ENCODE results near the gene VSTM4.

DNA sequence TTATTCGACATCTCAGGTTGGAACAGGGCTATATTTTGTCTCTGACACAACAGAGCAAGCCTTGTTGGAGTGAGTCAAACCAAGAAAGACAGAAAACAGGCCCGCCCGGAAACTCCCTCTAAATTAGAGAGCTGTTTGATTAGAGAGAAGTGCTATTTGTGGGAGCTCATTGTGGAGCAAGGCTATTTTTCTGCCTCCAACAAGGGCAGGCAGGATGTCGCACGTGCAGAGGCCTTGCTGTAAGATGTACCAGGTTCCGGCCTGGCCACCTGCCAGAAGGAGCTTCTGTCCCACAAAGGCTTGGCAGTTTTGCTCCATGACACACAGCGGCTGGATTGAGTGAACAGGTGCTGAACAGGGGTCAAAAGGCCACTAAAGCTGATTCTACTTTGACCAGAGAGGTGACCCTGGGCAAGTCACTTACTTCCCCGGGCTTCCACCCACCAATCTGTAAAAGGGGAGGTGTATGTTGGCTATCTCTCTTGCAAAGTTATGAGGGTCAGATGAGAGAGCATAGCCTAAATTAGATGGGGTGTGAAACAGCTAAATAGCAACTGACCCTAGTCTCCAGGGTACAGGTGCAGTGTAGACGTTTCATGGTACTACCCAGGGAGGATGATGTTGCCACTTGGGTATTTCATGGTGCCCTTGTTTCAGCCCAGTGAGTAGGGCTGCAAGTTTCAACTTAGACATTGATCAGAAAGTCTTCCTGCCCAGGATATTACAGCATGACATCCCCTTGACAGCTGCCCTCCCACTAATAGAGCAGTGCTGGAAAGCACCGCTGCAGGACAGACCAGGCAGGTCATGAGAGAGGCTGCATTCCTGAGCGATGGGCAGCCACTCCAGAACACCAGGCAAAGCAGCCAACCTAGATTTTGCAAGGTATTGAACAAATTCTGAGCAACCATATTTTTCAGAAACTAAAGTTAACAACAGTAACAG lies 62.0 kb downstream of the VSTM4 start:
- TF ChIP-seq CTCF (IDR thresholded peaks at IDR 0.05 in 2 of 3, conservative IDR thresholded peaks at IDR 0.05 in 1 of 3; ENCODE audit: borderline replicate concordance in 1 of 3, insufficient read depth in 1 of 3, low read depth in 2 of 3, low read length in 2 of 3): no peak
- TF ChIP-seq POLR2AphosphoS5 (IDR thresholded peaks at IDR 0.05; ENCODE audit: low read depth, low read length): no peak
